Stimulated activated CD4-positive, alpha-beta T cell treated with anti-CD3 and anti-CD28 coated beads, Interleukin-15, amount 100 ng/mL, for 24 hours (primary cell): ENCODE results near the gene ALDOB.

Source experiments
- DNase-seq: peaks from one replicate; pipeline ENCODE4 v3.0.0-alpha.2; 2020

The ALDOB gene

GRCh38 chr9:101435601-101436079 is at the start of gene ALDOB:
ALDOB (minus strand) TSS chr9:101435774; CDS start chr9:101430887, 4,887 bp downstream.
- no peak for DNase-seq

- no peak for DNase-seq
Measured at GRCh38 chr9:101484046-101484445, 48.5 kb upstream of the ALDOB start.

GRCh38 chr9:101481261-101481660 is 45.7 kb upstream of the ALDOB start:
- DNase-seq = no peak

GRCh38 chr9:101480386-101480785 is 44.8 kb upstream of the ALDOB start:
- no peak for DNase-seq

- no peak for DNase-seq
Measured at GRCh38 chr9:101479338-101480030, 43.9 kb upstream of the ALDOB start.

- DNase-seq = no peak
Measured at GRCh38 chr9:101478906-101479305, 43.3 kb upstream of the ALDOB start.

- no peak for DNase-seq
Measured at GRCh38 chr9:101478444-101478843, 42.9 kb upstream of the ALDOB start.

- DNase-seq = no peak
Measured at GRCh38 chr9:101477736-101478135, 42.2 kb upstream of the ALDOB start.

- DNase-seq = no peak
Measured at GRCh38 chr9:101477214-101477613, 41.6 kb upstream of the ALDOB start.

GRCh38 chr9:101476576-101477208 is 41.1 kb upstream of the ALDOB start:
- no peak for DNase-seq

GRCh38 chr9:101472891-101473290 is 37.3 kb upstream of the ALDOB start:
- no peak for DNase-seq

GRCh38 chr9:101470929-101471328 is 35.4 kb upstream of the ALDOB start:
- no peak for DNase-seq

- DNase-seq = no peak
Measured at GRCh38 chr9:101470021-101470420, 34.4 kb upstream of the ALDOB start.

GRCh38 chr9:101469026-101469425 is 33.5 kb upstream of the ALDOB start:
- no peak for DNase-seq

- no peak for DNase-seq
Measured at GRCh38 chr9:101468116-101468515, 32.5 kb upstream of the ALDOB start.

GRCh38 chr9:101467690-101468089 is 32.1 kb upstream of the ALDOB start:
- no peak for DNase-seq

- DNase-seq = no peak
Measured at GRCh38 chr9:101466863-101467262, 31.3 kb upstream of the ALDOB start.

- DNase-seq = peak; percentile 5
Measured at GRCh38 chr9:101465326-101465915, 29.8 kb upstream of the ALDOB start.

GRCh38 chr9:101463397-101463796 is 27.8 kb upstream of the ALDOB start:
- no peak for DNase-seq

- DNase-seq = no peak
Measured at GRCh38 chr9:101462558-101462957, 27.0 kb upstream of the ALDOB start.

- no peak for DNase-seq
Measured at GRCh38 chr9:101460965-101461364, 25.4 kb upstream of the ALDOB start.

- peak; percentile 9 for DNase-seq
Measured at GRCh38 chr9:101458963-101459631, 23.5 kb upstream of the ALDOB start.

GRCh38 chr9:101457003-101457402 is 21.4 kb upstream of the ALDOB start:
- no peak for DNase-seq
